Stimulated activated CD8-positive, alpha-beta memory T cell treated with anti-CD3 and anti-CD28 coated beads, Interleukin-4, amount 100 ng/mL, for 1 hour (primary cell): ENCODE data around the gene FLNA.
"Not testable (repeated sequence)": the region's sequence is repeated elsewhere in the genome, so short reads cannot be mapped to it uniquely, and the experiment has no call there.

ENCODE experiments used
- DNase-seq, 2 donors: peaks; one replicate each; pipeline ENCODE4 v3.0.0-alpha.2; 2020; ENCODE audit warnings: low read depth in 2 of 2, low spot score in 1 of 2

Gene FLNA

DNA sequence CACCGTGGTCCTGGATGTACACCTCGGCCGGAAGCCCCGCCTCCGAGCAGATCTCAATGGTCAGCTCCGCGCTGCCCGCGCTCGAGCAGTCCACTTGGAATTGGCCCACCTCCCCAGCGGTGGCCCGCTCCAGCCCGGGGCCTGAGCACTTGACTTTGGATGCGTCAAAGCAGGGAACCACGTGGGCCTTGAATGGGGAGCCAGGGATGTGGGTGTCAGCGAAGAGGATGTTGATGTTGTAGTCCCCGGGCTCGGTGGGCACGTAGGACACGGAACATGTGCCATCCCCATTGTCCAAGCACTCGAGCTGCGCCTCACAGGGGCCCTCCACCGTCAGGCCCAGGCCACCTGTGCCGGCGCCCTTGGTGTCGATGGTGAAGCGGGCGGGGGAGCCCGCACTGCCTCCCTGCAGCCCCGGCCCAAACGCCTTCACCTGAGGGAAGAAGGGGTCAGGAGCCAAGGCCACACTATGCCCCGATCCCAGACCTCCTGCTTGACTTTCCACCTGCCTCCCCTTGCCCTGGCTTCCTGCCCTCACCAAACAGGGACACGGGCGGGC, 14.2 kb downstream of the FLNA start:
- no peak for DNase-seq

DNA sequence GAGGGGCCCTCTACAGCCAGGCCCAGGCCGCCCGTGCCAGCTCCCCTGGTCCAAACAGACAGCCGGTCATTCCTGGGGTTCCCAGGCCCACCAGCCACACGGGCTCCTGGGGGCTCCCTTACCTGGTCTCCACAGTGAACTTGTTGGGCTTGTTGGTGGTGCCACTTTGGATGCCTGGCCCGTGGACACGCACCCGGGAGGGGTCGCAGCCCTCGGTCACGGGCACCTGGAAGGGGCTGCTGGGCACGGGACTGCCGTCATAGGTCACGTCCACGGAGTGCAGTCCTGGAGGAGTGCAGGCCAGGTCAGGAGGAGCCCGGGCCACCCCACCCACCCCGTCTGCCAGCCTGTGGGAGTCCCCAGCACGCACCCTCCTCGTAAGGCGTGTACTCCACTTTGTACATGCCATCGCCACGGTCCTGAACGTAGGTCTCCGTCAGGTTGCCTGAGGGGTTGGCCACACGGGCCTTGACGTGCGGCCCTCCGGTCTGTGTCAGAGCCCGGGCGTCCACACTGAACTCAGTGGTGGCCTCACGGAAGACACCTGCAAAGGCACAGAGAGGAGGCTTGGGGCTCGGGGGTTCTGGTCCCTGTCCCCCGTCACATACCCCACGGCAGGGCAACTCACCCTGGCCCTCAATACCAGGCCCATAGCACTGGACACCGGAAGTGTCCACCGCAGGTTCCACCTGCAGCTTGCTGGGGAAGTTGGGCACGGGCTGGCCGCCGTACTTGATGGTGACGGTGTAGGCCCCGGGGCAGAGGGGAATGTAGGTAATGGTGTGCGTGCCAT, 14.9 kb downstream of the FLNA start:
- no peak for DNase-seq

DNA sequence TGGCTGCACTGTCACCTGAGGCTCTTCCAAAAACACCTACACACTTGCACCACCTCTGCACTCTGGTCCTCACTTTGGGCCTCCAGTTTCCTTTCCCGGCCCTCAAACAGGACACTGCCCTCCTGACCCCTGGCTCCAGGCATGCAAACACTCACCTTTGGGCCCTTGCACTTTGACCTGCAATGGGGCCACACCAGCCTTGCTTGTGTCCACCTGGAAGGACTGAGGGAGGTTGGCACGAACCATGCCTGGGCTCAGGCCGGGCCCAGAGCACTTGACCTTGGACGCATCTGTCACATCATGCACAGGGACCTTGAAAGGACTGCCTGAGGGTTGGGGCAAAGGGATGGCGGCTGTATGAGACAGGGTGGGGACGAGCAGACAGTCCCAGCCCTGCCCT, 15.6 kb downstream of the FLNA start:
- DNase-seq, result no peak

DNA sequence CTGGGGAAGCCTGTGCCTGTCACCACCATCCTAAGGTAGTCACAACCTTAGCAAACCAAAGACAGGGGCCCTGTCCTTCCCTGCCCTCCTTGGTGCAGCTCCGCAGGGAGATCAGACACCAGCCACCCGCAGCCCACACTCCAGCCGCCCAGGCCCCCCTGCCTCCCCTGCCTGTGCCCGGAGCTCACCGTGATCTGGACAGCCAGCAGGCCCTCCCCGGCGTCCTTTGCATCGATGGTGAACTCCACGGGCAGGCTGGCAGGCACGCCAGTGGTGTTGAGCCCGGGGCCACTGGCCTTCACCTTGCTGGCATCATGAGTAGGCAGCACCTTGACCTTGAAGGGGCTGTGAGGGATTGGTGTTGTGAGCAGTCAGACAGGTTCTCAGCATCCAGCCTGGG, 16.4 kb downstream of the FLNA start:
- DNase-seq, result no peak

DNA sequence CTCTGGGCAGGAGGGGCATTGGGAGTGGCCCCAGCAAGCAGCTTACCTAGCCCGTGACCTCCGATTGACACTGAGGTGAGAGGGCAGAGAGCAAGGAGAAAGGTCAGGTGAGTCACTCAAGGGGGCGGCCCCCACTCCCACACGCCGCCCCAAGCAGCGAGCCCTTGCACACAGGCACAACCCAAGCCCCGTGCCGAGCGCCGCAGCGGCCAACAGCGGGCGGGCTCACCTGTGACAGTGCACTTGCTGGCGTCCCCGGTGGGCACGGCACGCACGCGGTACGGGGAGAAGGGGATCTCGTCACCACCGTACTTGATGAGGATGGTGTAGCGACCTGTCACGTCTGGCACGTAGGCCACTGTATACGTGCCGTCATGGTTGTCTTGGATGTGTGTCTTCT, 17.2 kb downstream of the FLNA start:
- no peak for DNase-seq

DNA sequence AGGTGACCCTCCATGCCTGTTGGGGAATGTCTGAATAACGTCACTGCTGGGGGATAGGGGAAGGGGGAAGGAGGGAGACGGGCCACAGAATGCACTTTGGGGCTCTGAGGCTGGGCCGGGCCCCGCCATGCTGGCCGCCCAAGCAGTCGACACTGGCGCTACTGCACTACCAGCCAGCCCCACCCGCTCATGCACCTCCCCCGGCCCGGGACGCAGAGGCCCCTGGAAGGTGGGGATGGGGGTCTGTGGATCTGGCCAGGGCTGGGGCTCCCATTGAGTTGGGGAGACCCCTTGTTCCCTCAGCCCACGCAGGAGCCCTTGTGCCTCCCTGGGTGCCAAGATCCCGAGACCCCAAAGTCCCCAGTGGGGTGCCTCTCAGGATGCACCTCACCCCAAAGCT, 17.8 kb downstream of the FLNA start:
- no peak for DNase-seq

DNA sequence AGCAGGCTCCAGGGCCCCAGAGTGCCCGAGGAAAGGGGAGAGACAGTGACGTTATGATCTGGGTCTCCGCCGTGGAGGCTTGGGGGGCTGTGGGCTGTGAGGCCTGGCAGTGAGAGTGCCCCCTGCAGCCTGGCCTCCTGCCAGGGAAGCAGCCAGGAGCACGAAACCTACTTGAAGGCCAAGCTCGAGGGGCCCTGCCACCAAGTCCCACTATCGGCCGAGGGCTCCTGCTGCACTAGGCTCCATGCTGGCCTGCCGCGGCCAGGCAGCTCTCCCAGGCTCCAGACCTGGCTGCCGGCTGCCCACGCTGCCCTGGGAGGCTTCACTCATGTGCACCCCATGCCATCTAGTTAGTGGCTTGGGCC, 18.7 kb downstream of the FLNA start:
- DNase-seq, result no peak

DNA sequence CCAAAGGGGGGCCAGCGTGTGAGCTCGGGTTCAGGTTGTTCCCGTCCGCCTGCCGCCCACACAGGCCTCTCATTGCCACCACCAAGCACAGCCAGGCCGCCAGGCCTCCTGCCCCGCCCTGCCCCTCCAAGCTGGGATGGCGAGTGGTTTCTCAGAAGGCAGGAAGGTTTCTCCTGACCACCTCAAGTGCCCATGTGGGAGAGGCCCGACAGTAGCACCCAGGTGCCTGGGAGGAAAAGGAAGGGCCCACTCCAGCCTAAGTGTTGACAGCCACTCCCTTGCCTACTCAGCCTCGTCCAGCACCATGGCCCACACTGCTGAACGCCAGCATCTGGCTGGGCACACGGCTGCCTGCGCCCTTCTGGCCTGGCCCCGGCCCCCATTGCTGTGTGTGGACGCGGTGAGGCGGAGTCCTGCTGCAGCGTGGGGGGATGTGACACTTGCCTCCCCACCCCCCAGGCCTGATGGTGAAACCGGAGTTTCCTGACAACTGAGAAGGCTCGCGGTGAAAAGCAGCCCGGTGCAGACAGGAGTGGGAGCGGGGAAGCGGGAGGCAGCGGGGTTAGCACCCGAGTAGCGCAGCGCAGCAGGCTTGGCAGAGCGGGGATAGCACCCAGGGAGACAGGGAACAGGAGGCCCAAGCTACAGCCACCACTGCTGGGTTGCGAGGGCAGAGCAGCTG, 19.2 kb downstream of the FLNA start:
- no peak for DNase-seq

DNA sequence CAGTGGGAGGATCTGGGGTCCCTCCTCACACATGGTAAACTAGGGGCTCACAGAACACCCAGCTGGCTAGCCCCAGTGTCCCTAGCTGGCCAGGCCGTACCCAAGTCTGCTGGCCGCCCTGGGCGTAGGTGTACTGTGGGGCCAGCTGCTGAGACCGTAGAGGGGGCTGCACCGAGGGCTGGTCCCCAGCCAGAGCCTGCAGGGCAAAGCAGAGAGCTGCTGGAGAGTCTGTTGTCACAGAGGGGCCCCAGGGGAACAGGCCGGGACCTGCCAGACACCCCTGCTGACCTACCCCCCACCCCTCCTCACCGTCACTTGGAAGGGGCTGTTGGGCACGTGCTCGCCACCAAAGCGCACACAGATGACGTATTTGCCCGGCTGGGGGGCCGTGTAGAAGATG, 19.9 kb downstream of the FLNA start:
- DNase-seq, result no peak

DNA sequence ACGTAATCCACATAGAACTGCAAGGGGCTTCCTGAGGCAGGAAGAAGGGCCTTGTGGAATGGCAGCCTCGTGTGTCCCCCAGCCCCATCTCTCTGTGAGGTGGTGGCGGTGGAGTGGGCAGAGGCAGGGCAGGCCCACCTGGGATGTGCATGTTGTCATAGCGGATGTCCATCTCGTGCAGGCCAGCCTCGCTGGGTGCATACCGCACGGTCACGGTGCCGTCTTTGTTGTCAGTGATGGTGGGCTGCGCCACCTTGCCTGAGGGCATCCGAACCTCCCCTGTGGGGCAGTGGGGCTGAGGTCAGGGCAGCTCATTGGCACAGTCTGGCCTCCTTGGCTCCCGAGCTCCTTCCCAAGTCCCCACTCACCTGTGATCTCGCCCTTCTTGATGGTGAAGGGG, 20.4 kb downstream of the FLNA start:
- DNase-seq, result no peak

DNA sequence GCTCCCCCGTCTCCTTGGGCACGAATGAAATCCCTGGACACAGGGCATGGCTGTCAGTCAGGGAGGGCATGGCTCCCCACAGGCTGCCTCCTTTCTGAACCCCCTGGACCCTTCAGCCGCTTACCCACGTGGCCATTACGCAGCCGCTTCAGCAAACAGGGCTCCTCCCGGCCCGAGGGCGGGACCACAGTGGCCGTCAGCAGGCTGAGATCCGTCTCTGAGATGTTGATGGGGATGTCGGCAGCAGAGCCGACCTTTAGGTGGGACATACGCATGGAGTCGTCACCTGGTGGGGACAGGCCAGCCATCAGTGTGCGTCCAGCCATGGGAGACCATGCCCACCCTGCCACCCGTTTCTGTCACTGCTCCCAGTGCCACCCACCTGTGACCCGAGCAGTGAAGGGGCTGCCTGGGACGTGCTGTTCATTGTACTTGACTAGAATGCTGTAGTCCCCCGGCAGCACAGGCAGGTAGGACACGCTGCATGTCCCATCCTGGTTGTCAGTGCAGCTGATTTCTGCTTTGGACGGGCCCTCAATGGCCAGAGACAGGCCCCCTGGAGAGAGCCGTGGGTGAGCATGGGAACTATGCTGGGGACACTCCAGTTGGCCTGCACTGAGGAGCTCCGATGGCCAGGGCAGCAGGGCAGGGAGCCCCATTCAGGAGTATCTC, 21.1 kb downstream of the FLNA start:
- no peak for DNase-seq

DNA sequence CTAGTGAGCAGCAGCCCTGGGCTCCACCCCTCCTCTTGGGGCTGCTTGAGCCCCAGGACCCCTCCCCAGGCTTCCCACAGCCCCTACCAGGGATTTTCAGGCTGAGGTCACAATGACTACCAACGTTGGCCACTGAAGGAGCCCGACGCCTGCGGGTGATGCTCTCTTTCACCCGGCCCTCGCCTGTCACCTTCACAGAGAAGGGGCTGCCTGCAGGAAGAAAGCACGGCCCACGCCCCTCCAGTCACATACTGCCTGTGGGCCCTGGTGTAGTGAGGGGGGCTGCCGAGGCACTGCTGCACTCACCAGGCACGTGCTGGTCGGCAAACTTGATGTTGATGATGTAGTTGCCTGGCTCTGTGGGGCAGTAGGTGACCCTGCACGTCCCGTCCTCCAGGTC, 22.0 kb downstream of the FLNA start:
- DNase-seq, result no peak

DNA sequence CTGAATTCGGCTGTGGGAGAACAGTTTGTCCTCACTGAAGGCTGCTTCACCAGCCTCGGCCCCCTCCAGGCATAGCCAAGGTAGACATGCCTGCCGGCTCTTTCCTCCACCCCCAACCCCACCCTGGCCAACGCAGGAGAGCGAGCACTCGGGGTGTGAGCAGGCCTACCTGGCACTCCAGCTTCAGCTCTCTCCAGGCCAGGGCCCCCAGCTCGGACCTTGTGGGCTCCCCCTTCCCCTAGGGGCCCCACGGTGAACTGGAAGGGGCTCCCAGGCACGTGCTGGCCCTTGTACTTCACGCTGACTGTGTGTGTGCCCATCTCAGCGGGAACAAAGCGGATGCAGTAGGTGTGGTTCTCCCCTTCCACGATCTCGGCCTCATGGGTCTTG, 22.4 kb downstream of the FLNA start:
- no peak for DNase-seq

DNA sequence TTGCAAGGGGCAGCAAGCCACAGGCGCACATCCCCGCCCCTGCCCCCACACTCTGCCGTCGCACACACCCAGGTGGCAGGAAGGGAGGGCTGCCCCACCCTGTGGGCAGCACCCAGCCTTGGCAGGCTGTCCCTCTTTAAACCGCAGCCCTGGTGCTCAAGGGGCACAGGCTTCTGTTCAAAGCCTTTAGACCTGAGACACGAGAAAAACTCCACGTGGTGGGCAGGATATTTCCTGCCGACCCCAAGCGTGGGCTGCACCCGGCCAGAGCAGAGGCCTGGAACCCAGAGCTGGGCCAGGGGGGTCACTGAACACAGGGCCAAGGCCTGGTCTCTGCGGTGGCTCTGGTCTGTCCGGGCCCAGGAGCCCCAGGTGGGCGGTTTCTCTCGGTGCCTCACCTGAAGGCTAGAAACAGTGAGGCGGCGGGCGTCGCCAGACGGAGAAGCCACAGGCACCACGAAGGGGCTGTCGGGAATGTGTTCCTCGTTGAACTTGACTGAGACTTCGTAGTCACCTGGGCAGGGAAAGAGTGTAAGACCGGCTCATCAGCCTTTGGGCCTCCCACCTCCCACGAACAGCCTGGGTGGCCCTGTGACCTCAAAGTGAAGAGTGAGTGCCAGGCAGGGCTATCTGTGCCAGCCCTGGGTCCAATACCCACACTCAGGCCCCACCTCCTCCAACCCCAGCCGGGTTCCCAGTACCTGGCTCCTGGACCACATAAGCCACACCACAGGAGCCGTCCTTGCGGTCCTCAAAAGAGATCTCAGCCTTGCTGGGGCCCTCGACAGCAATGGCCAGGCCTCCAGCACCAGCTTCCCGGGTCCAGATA, 23.0 kb downstream of the FLNA start:
- DNase-seq, result no peak

DNA sequence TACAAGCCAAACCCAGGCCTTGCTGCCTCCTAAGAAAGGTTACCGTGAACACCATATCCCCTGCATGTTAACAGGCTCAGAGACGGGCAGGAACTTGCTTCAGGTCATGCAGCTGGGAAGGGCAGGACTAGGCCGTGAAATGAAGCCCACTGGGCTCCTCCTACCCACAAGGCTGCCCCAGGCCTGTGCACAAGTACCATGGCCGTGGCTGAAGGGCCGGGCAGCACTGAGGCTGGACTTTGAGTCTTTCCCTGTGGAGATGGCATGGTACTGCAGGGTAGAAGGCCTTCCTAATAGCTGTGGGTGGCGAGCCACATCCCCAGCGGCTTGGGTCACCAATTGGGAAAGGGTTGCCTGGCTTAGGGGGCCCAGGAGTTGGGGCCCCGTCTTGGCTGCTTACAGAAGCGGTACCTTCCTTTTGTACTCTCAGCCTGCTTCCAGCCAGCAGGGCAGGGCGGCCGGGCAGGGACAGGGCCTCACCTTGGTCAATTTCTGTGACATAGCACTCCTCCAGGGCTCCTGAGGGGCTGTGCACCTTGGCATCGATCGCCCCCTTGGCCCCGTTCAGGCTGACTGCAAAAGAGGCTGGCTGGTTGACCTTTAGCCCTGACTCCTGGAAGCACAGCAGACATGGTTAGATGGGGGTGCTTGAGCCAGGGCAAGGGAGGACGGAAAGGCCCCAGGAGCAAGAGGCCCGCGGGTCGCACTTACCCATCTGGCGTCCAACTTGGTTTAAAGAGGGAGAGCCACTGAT, 23.8 kb downstream of the FLNA start:
- DNase-seq, result no peak

DNA sequence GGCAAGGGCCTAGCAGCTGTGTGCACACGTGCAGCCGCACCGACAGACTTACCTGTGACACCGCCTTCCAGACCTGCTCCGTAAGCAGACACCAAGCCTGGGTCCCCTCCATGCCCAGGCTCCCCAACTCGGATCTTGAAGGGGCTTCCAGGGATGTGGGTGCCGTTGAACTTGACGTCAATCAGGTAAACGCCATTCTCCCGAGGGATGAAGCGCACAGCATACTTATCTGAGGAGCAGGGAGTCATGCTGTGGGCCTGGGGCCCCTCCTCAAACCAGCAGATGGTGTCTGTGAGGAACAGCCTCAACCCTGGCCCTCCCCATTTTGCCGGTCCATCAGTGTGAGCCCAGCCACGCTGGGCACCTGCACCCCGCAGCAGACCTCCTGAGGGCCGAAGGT, 24.5 kb downstream of the FLNA start:
- DNase-seq, result no peak

DNA sequence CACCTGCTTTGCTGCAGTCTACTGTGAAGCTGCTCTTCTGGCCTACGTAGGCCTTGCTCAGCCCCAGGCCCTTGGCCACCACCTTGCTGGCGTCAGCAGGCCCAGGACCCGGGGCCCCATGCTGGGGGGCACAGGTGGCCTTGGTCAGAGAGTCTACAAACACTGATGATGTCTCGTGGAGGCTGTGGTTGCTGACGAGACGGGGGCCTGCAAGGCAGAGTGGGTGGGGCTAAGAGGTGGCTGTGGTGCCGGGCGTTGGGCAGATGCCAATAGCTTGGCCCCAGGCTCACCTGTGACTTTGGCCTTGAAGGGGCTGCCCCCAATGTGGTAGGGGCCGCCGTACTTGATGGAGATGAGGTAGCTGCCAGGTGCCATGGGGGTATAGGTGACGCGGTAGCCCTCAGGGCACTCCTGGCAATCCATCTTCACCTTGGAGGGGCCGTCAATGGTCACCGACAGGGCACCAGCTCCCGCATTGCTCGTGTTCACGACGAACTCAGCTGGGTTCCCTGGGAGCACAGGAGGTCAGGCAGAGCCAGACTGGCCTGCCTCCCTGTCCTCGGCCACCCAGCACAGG, 25.0 kb downstream of the FLNA start:
- DNase-seq, result no peak

DNA sequence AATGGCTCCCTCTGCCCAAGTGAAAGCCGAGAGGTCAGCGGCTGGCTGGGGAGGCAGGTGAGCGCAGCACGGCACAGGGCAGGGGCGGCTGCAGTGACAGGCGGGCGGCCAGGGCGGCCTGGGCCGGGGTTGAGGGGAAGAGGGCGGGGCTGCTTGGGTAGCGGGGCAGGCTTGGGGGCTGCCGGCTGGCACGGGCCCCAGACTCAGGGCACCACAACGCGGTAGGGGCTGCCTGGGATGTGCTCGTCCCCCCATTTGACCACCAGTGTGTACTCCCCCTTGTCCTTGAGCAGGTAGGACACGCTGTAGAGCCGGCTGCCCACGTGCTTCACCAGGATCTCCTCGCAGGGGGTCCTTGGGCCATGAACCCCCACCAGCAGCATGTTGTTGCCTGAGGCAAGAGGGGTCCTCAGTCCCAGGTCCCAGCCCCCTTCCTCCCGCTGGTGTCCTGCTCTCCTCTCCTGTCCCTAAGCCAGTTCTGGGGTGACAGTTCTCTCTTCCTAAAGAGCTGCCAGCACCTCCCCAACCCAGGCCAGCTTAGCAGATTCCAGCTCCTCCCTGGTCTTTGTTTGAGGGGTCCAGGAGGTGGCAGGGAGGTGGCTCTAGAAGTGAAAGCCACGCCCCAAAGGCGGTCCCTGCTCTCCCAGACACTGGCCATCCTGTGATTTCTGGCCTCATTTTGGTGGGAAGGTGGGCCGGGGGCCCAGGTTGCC, 25.6 kb downstream of the FLNA start:
- no peak for DNase-seq

DNA sequence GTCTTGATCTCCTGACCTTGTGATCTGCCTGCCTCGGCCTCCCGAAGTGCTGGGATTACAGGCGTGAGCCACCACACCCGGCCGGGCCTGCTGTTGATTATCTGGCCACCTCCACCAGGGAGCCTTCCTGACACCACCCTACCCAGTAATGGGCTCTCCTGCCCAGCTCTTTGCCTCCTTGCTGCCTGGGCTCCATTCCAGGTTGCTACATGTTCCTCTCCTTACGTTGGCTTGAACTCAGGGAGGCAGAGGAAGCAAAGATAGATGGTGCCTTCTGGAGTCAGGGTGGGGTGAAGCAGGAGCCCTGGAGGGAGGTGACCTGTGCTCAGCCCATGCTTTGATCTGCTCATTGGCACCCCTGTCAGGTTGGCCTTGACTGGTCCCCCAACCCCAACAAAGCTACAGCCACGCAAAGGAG, 26.3 kb downstream of the FLNA start:
- no peak for DNase-seq

DNA sequence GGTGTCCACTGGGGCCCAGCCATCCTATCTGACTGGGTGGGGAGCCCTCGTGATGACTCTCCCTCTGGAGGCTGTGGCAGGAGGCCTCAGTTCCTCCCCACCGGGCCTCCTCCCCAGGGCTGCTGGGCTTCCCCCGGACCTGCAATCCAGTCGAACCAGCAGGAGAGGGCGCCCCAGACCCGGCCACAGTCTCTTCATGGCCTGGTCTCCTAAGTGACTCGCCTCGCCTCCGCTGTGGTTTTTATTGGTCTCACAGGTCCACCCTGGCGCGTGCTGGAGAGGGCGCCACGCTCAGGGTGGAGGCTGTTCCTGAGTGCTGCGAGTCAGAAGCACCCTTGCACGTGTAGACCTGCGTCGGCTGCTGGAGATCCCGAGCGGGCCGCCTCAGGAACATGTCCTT, 30.8 kb downstream of the FLNA start:
- not testable (repeated sequence) for DNase-seq
